ENCODE results near the gene SKIL. TPM values are rescaled to one million over a fixed set of nuclear protein-coding genes. Genes with fewer than 3 reads are reported as not detected.

The SKIL gene
- total RNA-seq, 1 experiment from 2014 or later: 47.9 TPM

GRCh38 chr3:170320461-170321121 is 36.9 kb upstream of the SKIL start:
- CTCF ChIA-PET: interaction anchor here (0.6 kb wide), 2 partner anchors 36 to 56 kb away, joined by 3 to 9 read pairs; no protein-coding TSS in a partner anchor
- intact Hi-C loops (cut with micrococcal nuclease; ENCODE audit: unreplicated experiment): no loop called here
- no peaks in the 10 kb centered on the region for H3K36me3 ChIP-seq (ENCODE audit: insufficient read depth, low read length, poor library complexity, severe bottlenecking)
- H3K4me1 ChIP-seq (ENCODE audit: insufficient read depth, low read length, poor library complexity, severe bottlenecking): no peaks in the 10 kb centered on the region
- no TSS peak for BruUV-seq (replicated peaks)
- no peak for DNase-seq (ENCODE audit: low spot score)
- H3K27me3 ChIP-seq (replicated peaks; ENCODE audit: insufficient read depth, low read depth, low read length, poor library complexity): no peaks in the 10 kb centered on the region
- H3K27ac ChIP-seq (ENCODE audit: low read depth, low read length, poor library complexity, severe bottlenecking): no peak overlapping the region
- TF ChIP-seq CTCF (conservative IDR thresholded peaks at IDR 0.05; ENCODE audit: low read depth, low read length) (no peak), EZH2 (IDR thresholded peaks at IDR 0.05; ENCODE audit: borderline replicate concordance, low read depth, low read length, poor library complexity, severe bottlenecking) (no peak)
- H3K9me3 ChIP-seq (ENCODE audit: low read depth, low read length, poor library complexity, severe bottlenecking): no peaks in the 10 kb centered on the region
- H3K4me3 ChIP-seq (ENCODE audit: low read depth, low read length, poor library complexity, severe bottlenecking): no peak overlapping the region
- POLR2A ChIA-PET (ENCODE audit: low non-redundant PET): no interaction called here

GRCh38 chr3:170321321-170322034 is 36.0 kb upstream of the SKIL start:
- H3K4me1 ChIP-seq (ENCODE audit: insufficient read depth, low read length, poor library complexity, severe bottlenecking): no peaks in the 10 kb centered on the region
- ChIA-PET POLR2A (ENCODE audit: low non-redundant PET) (no interaction called here), CTCF (interaction anchor here (0.6 kb wide), 2 partner anchors 35 to 55 kb away, joined by 3 to 9 read pairs; no protein-coding TSS in a partner anchor)
- BruUV-seq (replicated peaks): no TSS peak
- intact Hi-C loops (cut with micrococcal nuclease; ENCODE audit: unreplicated experiment): no loop called here
- H3K4me3 ChIP-seq (ENCODE audit: low read depth, low read length, poor library complexity, severe bottlenecking): no peak overlapping the region
- no peak for DNase-seq (ENCODE audit: low spot score)
- H3K27me3 ChIP-seq (replicated peaks; ENCODE audit: insufficient read depth, low read depth, low read length, poor library complexity): no peaks in the 10 kb centered on the region
- no peaks in the 10 kb centered on the region for H3K9me3 ChIP-seq (ENCODE audit: low read depth, low read length, poor library complexity, severe bottlenecking)
- no peak for TF ChIP-seq EZH2 (IDR thresholded peaks at IDR 0.05; ENCODE audit: borderline replicate concordance, low read depth, low read length, poor library complexity, severe bottlenecking)
- TF ChIP-seq CTCF (conservative IDR thresholded peaks at IDR 0.05; ENCODE audit: low read depth, low read length): no peak
- H3K36me3 ChIP-seq (ENCODE audit: insufficient read depth, low read length, poor library complexity, severe bottlenecking): no peaks in the 10 kb centered on the region
- no peak overlapping the region for H3K27ac ChIP-seq (ENCODE audit: low read depth, low read length, poor library complexity, severe bottlenecking)

DNA sequence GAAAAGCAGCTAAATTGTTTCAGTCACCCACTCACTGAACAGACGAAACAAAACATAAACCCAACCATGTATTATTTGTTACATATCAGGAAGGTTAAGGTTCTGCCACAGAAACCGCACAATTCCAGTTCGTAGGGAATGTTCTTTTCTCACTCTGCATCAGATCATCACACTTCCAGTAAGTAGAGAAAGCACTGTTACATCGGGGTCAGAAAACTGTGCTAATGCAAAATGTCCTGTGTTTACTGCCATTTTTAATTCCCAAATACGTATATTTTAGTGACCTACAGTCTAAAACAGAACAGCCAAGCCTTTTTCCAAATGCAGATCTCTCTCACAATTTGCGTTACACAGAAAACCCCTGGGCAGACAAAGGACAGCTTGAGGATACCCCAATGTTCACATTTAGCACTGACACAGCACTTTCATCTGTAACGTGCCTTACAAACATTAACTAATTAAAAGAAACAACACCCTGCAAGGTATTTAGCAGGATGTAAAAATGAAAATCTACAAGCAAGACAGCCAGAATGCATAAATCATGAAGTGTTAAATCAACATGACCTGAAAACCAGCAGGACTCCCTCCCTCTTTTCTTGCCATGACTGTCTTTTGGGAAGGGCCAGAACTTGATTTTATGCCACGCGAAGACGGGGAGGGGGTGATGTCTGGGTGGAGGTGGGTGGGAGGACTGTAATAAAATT is 34.8 kb upstream of the SKIL start:
- no TSS peak for BruUV-seq (replicated peaks)
- TF ChIP-seq CTCF (conservative IDR thresholded peaks at IDR 0.05; ENCODE audit: low read depth, low read length) (no peak), EZH2 (IDR thresholded peaks at IDR 0.05; ENCODE audit: borderline replicate concordance, low read depth, low read length, poor library complexity, severe bottlenecking) (no peak)
- Histone ChIP-seq H3K27ac (ENCODE audit: low read depth, low read length, poor library complexity, severe bottlenecking) (no peak overlapping the region), H3K4me3 (ENCODE audit: low read depth, low read length, poor library complexity, severe bottlenecking) (no peak overlapping the region), H3K27me3 (replicated peaks; ENCODE audit: insufficient read depth, low read depth, low read length, poor library complexity) (no peaks in the 10 kb centered on the region), H3K9me3 (ENCODE audit: low read depth, low read length, poor library complexity, severe bottlenecking) (no peaks in the 10 kb centered on the region), H3K36me3 (ENCODE audit: insufficient read depth, low read length, poor library complexity, severe bottlenecking) (no peaks in the 10 kb centered on the region), H3K4me1 (ENCODE audit: insufficient read depth, low read length, poor library complexity, severe bottlenecking) (no peaks in the 10 kb centered on the region)
- ChIA-PET CTCF (no interaction called here), POLR2A (ENCODE audit: low non-redundant PET) (no interaction called here)
- DNase-seq (ENCODE audit: low spot score): no peak
- intact Hi-C loops (cut with micrococcal nuclease; ENCODE audit: unreplicated experiment): no loop called here
